Stimulated activated CD8-positive, alpha-beta memory T cell treated with anti-CD3 and anti-CD28 coated beads, Interleukin-12 subunit alpha, Interleukin-12 subunit beta, amount 100 ng/mL, for 1 hour (primary cell): ENCODE results near the gene SLC2A6.
"Not testable (repeated sequence)": the region's sequence is repeated elsewhere in the genome, so short reads cannot be mapped to it uniquely, and the experiment has no call there.

Experiments used
- DNase-seq: peaks from one replicate; pipeline ENCODE4 v3.0.0-alpha.2; 2020; ENCODE audit warnings: low read depth

SLC2A6 gene

DNA sequence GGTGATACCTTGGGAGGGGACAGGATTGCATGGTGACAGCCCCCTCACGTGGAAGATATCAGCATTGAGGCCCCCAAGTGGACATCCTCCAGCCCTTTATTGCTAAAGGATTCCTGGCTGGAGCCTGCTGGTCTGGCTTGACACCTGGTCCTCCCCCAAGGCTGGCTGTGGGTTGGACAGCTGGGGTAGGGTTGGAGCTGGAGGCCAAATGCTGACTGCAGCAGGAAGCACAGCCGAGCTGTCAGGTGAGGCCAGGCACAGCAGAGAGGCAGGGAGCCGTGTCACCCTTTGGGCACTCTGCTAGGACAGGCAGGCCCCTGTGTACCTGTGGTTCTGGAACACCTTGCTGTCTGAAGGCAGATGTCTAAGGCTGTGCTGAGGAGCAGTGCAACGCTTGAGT, 16.9 kb downstream of the SLC2A6 start:
- DNase-seq, result no peak

DNA sequence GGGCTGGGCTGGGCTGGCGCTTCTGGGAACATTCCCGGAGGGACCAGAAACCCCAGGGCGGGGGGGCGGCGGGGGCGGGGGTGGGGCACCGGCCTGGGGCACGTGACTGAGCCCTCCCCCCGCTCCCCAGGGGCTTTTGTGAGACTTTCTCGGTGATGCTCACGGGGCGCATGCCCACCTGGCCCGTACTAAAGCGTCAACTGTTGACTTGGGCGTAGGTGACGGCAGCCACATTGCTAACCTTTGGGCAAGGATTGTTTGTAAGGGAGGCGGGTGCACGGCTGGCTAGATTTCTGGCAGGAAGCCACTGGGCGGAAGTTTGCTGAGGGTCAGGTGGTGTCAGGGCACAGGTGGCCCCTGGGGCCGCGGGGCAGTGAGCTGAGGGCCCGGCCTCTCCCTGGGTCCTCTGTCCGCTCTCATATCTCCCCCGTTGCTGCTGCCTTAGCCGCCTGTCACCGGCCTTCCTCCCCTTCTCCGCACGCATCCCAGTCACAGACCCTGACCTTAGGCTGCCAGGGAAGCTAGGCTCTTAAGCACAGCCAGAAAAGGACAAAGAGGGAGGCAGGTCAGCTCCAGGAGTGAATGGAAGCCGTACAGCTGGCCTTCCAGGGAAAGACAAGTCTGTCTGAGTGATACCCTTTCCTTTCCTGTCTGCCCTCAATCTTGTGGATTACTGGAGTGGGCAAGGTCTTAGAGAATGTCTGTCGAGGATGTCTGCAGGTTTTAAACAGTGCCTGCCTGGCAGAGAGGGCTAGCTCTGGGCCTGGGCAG, 18.3 kb downstream of the SLC2A6 start:
- peak; percentile 15 for DNase-seq

DNA sequence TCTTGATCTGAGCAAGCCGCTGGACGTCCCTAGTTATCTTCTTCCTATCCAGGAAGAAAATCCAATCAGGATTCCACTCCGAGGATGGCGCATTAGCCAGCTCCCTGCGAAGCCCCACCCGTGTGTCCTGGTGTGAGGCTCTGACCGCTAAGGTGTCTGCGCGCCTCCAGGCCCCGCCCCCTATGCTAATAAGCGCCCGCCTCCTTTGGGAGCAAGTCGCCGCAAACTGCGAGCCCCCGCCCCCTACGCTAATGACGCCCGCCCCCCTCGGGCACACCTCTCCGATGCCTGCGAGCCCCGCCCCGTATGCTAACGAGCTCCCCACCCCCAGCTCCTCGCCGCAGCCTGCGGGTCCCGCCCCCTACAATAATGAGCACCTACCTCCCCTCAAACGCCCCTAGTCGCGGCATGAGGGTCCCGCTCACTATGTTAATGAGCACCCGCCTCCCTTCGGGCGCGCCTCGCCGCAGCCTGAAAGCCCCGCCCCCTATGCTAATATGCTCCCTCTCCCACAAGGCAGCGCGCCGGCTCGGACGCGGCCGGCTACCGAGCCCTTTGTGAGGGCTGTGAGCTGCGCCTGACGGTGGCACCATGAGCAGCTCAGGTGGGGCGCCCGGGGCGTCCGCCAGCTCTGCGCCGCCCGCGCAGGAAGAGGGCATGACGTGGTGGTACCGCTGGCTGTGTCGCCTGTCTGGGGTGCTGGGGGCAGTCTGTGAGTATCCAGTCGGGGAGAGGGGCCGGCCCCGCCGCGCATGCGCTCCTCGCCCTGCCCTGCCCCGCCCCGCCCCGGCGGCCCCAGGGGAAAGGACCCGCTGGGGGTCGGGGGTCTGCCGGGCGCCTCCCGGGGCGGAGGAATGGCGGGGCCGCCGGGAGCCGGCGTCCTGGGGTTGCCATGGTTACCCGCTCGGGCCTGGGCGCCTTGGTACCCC, 19.2 kb downstream of the SLC2A6 start, which contains the start of gene CACFD1:
CACFD1 (plus strand) TSS at position 503 of the 929 bp plus-strand sequence; CDS start at position 592, 89 bp downstream.
- peak; percentile 85 for DNase-seq

DNA sequence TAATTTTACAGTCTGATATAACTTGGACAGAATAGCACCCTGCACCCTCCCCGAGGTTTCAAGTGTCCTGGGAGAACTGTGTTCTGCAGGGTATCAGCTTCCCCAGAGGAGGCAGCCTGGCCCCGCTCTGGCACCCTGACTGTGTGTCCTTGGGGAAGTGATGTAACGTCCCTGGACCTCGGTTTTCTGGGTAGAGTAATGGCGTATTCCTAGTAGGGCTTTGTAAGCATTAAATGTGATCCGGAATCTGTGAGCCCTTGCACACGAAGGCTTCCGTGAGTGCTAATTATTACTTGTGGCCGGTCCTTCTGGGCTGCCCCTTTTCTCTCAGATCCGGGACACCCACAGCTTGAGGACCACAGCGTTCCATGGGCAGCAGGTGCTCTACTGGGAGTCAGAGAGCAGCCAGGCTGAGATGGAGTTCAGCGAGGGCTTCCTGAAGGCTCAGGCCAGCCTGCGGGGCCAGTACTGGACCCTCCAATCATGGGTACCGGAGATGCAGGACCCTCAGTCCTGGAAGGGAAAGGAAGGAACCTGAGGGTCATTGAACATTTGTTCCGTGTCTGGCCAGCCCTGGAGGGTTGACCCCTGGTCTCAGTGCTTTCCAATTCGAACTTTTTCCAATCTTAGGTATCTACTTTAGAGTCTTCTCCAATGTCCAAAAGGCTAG, 20.1 kb downstream of the SLC2A6 start:
- DNase-seq, result no peak

DNA sequence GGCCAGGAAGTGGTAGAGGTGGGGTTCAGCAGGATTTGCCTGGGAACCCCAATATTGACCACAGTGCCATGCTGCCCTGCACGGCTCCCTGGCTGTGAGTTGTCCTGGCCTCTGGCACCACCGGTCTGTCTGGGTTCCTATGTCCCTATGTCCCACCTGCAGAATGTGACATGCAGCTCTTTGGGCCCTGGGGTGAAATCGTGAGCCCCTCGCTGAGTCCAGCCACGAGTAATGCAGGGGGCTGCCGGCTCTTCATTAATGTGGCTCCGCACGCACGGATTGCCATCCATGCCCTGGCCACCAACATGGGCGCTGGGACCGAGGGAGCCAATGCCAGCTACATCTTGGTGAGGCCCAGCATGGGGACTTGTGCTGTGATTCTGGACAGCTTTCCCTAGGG, 21.2 kb downstream of the SLC2A6 start:
- no peak for DNase-seq

DNA sequence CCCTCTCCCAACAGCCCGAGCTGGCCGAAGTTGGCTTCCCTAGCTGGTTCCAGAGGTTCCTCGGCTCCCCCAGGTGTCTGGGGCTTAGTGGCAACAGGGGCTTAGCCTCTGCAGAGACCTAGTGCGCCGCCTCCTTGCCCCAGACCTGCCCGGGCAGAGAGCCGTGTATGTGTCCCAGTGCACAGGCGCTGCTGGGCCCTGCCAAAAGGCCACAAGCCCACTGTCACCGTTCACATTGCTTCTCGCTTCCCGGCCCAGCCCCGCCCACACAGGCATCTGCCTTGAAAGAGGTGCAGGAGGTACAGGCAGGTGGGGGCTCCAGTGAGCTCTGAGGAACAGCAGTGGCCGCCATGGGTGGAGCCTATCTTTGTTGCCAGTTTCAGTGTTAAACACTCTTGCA, 21.7 kb downstream of the SLC2A6 start:
- DNase-seq, result no peak

DNA sequence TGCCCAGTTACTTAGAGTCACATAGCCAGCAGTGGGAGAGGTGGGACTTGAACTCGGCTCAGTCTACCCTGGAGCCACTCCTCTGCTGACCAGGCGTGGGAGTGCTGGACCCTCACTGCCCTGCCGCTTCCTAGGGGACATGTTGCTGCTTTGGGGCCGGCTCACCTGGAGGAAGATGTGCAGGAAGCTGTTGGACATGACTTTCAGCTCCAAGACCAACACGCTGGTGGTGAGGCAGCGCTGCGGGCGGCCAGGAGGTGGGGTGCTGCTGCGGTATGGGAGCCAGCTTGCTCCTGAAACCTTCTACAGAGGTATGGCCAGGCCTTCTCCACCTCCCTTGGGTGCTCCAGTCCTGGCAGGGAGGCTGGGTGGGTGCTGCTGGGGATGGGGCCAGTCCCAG, 22.5 kb downstream of the SLC2A6 start:
- DNase-seq, result no peak

DNA sequence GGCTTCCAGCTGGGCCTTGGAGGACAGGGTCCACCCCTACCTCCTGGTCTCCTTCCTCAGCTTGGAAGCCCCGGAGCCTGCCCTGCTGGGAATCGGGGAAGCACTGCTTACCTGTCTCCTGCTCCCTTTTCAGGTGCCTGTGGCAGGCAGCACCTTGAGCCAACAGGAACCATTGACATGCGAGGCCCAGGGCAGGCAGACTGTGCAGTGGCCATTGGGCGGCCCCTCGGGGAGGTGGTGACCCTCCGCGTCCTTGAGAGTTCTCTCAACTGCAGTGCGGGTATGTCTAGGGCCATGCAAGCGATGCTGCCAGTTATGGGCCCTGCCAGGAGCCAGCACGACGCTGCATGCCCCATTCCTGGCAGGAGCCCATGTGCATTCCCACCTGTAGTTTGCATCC, 23.0 kb downstream of the SLC2A6 start:
- no peak for DNase-seq

DNA sequence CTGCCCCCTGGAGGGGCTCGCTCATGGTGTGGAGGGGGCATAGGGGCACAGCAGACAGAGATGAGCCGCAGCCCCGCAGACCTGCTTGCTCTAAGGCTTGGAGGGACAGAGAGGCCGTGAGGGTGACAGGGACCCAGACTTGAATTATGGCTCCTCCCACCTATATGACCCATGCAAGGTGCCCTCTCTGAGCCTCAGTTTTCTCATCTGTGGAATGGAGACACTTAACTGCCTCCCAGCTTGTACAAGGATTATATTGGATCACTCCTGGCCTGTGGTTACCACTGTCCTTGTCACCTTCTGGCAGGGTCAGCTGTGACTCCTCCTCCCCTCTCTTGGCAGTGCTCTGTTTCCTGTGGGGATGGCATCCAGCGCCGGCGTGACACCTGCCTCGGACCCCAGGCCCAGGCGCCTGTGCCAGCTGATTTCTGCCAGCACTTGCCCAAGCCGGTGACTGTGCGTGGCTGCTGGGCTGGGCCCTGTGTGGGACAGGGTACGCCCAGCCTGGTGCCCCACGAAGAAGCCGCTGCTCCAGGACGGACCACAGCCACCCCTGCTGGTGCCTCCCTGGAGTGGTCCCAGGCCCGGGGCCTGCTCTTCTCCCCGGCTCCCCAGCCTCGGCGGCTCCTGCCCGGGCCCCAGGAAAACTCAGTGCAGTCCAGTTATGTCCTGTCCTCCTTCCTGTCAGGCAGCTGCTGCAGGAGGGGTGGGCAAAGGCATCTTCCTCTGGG, 23.8 kb downstream of the SLC2A6 start:
- DNase-seq, result no peak

DNA sequence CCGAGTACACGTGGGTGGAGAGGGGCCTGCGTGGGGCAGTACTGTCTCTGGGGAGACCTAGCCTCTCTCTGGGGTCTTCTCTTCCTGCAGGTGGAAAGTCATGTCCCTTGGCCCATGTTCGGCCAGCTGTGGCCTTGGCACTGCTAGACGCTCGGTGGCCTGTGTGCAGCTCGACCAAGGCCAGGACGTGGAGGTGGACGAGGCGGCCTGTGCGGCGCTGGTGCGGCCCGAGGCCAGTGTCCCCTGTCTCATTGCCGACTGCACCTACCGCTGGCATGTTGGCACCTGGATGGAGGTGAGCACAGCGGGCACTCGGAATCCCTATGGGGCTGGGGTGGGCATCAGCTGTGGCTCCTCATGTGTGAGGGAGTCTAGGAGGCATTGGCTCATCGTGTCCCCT, 24.6 kb downstream of the SLC2A6 start:
- DNase-seq, result no peak

DNA sequence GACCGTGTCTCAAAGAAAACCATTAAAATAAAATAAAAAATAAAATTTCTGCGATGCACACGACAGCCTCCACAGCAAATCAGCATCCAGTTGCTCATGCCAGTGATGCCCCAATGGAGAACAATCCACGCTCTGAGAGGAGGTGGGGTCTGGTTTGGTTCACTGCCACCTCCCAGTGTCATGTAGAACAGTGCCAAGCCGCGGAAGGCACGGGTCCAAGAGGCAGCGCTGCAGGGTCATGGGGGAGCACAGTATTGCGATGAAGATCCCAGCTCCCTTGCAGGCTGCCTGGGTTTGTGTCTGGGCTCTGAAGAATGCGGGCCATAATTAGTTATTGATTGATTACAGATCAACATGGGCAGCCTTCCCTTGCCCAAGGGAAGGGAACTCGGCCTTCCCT, 25.2 kb downstream of the SLC2A6 start:
- no peak for DNase-seq

DNA sequence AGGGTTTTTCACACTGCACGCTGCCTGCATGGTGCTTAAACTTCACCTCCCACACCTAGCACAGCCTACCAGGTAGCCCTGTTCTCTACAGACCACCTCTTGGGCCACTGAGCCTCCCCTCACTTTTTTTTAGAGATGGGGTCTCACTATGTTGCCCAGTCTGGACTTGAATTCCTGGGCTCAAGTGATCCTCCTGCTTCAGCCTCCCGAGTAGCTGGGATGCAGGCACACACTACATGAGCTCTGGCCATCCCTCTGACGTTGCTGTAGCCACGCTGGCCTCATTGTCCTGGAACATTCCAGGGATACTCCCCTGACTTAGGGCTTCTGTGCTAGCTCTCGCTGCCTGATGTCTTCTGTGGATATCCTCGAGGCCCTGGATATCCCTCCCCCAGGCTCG, 26.3 kb downstream of the SLC2A6 start:
- no peak for DNase-seq

DNA sequence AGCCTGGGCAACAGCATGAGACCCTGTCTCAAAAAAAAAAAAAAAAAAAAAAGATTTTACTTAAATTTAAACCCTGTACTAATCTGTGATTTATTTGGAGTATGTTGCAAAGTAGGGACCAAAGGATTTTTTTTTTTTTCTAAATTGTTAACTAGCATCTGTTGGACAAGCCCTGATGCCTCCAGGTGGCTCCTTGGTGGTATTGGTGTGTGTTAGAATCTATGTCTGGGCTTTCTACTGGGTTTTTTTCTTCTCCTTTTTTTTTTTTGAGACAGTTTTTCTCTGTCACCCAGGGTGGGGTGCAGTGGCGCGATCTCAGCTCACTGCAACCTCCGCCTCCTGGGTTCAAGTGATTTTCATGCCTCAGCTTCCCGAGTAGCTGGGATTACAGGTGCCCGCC, 27.0 kb downstream of the SLC2A6 start:
- DNase-seq, result not testable (repeated sequence)

DNA sequence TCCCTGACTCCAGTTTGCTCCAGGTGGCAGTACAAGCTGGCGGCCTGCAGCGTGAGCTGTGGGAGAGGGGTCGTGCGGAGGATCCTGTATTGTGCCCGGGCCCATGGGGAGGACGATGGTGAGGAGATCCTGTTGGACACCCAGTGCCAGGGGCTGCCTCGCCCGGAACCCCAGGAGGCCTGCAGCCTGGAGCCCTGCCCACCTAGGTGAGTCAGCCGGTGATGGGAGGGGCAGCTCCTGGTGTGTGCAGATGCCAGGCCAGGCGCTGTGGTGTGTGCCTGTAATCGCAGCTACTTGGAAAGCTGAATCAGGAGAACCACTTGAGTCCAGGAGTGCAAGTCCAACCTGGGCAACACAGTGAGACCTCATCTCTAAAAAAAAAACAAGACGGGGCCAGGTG, 29.1 kb downstream of the SLC2A6 start:
- DNase-seq, result no peak

DNA sequence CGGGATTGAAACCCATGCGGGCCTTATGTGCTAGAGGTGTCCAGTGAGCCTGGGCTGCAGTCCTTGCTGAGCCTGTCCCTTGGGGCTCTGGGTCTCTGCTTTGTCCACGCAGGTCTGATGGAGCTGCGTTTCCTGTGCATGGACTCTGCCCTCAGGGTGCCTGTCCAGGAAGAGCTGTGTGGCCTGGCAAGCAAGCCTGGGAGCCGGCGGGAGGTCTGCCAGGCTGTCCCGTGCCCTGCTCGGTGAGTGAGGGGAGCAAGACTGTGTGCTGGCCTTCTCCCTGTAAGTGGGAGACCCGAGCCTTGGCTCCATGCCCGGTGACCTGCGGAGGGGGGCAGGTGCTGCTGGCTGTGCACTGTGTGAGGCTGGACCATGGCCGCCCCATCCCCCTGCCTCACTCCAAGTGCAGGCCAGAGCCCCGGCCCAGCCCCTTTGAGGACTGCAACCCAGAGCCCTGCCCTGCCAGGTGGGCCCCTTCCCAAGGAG, 30.4 kb downstream of the SLC2A6 start:
- DNase-seq, result no peak

DNA sequence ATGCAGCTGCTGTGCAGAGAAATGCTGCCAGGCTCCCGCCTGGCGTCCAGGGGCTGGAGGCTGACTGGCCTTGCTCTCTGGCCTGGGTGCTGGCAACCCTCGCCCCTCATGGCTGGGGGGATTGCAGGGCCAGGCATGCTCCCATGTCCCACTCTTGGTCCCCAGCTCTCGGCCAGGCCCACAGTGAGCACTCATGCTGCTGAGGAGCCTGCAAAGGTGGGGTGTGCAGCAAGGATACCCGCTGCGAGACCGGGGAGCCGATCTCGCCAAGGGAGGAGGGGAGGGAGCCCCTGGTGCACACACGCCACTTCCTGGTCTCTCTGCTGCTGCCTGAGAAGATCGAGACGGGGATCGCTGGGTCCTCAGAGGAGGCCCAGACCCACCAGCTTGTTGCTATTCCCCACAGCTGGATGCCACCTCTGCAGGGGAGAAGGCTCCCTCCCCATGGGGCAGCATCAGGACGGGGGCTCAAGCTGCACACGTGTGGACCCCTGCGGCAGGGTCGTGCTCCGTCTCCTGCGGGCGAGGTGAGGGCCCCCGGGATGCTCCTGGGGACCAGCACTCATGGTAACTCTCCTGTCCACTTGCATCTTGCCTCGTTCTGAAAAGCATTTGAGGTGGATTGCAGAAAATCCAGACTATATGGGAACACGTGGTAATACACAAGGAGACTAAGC, 33.5 kb downstream of the SLC2A6 start:
- no peak for DNase-seq

DNA sequence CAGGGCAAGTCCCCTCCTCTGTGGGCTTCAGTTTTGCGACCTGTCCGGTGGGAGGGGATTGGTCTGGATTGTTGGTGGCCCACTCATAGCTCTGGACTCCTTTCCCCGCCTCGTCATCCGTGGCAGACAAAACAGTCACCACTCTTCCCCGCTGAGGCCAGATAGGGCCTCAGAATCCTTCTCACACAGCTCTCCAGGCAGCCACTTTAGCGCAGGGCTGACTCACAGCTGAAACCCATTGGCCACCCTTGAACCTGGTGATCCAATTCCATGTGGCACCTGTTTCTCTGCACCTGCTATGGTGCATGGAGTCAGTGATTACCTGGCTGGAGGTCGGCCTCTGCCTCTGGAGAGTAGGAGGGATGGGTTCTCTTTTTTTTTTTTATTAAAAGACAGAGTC, 34.9 kb downstream of the SLC2A6 start:
- no peak for DNase-seq

DNA sequence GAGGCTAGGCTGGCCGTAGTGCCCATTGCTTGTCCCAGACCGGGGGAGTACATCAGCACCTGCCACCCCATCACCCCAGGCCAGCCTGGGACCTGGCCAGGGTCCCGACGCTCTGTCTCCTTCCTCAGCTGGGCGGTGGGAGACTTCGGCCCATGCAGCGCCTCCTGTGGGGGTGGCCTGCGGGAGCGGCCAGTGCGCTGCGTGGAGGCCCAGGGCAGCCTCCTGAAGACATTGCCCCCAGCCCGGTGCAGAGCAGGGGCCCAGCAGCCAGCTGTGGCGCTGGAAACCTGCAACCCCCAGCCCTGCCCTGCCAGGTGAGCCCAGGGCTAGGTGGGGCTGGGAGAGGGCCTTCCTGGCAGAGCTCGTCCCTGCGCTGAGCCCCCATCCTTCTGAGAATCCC, 35.7 kb downstream of the SLC2A6 start:
- DNase-seq, result no peak

DNA sequence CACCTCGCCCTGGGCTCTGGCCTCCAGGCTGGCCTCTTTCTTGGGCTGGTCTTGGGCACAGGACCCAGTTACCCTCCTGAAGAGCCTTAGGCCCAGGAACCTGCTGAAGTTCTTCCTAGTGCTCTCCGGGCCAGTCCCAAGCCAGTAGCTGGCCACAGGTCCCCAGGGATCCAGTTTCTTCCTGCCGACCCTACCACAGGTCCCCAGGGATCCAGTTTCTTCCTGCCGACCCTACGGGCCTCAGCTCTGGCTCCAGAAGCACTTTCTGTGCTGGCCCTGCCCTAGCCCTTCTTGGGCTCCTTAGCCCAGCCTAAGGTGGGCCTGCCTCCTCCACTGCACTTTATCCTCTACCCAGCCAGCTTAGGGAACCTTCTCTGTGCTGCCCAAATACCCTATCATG, 37.3 kb downstream of the SLC2A6 start:
- DNase-seq, result no peak

DNA sequence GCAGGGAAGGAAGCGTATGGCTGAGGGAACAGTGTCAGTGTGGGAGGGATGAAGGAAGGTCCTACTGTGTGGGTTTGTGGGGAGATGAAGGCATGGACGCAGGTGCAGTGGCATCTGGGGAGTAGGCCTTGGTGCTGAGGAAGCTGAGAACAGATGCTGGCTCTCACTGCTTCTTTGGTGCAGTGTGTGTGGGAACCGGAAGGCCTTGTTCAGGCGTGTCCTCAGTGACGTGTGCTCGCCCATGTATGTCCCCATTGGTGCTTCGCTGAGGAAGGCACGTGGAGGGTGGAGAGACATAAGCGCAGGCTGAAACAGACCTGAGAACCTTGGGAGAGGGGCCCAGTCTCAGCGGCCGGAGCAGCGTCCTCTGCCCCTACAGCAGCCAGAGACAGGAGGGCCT, 38.0 kb downstream of the SLC2A6 start:
- DNase-seq, result no peak

DNA sequence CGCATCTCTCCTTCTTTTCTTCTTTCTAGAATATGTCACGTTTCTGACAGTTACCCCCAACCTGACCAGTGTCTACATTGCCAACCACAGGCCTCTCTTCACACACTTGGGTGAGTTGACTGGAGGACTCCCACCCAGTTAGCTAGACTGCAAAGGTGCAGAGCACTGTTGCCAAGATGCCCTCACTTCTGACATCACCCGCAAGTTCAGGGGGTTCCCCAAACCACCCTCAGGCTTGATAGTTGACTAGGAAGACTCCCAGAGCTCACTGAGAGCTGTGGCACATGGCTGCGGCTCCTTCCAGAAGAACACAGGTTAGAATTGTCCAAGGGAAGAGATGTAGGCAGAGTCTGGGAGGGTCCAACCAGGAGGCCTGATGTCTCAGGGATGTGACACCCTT, 39.6 kb downstream of the SLC2A6 start:
- no peak for DNase-seq
